HG03439 (cell line): Measurements from ENCODE around the gene PCBP2.

Source experiments
- ATAC-seq: cut with Tn5 transposase; IDR thresholded peaks from one replicate; pipeline ENCODE4 v1.9.1; 2021; ENCODE audit warnings: mild to moderate bottlenecking, moderate library complexity; ENCODE audit not compliant: unreplicated experiment

The PCBP2 gene

GRCh38 chr12:53492188-53492587 is 40.3 kb downstream of the PCBP2 start:
- ATAC-seq, result no peak

DNA sequence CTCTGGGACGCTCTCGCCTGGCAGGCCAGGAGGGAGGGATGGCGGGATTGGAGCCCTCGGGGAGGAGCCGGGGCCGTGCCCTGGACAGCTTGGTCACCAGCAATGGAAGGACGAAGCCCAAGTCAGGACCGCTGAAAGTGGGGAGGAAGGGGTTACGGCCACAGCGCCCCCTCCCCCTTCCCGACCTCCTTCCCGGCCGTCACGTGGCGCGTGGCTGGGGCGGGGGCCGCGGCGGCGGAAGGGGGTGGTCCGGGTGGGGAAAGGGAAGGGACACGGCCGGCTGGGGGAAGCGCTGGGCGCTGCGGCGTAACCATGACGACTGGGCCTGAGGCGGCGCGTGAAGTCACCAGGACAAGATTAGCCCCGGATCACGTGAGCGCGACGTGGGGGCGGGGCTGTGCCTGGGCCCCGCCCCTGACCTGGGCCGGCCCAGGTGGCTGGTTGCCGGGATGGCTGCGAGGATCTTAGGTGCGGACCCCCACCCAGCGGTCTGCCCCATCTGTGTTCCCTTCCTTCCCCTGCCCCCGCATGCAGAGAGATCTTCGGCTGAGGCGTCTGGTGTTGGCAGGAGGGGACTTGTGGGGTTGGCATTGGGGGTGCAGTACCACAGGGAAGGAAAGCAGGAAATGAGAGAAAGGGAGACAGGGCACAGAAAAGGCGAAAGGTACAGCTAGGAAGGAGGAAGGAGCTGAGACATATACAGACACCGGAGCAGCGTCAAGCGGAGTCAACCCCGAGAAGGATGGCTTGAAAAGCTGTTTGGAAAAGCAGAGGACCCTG is 41.1 kb downstream of the PCBP2 start:
- ATAC-seq, result peak; percentile 92

DNA sequence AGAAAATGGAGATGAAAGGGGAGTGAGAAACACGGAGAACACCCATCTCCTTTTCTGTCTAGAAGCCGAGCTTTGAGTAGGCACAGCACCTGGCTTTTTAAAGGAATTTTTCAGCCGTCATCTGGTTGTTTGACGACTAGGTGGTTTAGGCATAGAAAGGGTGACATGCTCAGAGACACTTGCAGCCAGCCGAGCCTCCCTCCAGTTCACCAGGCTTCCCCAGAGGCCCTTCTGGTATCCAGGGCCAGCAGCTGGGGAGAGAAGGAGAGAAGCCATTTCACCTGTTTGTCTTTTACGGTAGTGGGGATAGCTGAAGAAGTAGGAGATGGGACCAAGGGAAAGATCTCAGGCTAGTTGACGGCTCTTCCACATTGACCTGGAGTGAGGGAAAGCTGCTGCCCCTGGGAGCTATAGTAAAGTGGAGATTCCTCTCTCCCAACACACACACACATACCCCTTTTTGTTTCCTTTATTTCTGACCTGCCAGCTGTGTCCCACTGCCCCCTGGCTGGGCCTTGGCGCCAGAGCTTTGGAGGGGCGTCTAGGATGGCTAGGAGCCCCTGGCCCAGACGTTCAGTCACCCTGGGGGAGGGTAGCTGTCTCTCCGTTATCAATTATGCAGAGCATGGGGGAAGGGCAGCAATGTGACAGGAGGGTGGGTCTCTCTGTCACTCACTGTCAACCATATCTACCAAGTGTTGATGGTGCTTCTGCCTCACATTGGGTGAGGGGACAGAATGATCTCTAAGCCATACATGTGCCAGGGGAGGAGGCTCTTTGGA is 41.9 kb downstream of the PCBP2 start:
- no peak for ATAC-seq

DNA sequence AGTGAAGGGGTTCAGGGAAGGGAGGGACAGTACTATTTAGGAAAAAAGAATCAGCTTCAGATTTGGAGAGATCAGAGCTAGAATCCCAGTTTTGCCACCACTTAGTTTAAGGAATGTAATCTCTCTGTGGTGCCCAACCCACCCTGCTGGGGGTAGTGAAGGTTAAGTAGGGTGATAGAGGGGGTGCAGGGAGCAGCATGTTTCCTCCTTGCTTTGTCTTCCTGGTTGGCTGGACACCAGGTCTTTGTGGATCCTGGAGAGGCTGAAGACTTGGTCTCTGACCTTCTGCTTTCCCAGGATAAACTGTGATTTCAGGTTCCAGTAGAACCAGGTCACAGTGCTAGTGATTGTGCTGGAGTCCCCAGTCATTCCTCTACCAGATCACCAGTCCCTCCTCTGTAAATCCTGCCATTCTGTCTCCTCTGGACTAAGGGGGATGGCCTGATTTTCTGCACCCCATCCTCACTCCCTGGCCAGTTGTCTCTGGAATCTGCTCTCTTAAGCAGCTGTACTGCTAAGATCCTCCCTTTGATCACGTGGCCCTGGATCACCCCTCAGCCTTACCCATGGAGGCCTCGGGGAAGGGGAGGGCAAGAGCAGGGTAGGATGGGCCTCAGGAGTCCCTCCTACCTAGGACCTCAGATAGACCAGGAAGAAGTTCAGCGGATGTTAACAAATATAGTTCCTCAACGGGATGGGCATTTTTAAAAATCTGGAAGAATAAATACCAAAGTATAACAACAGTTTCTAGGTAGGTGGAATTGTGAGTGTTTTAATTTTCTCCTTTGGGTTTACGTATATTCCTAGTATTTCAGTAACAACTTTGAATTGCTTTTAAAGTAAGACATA is 44.2 kb downstream of the PCBP2 start:
- no peak for ATAC-seq

DNA sequence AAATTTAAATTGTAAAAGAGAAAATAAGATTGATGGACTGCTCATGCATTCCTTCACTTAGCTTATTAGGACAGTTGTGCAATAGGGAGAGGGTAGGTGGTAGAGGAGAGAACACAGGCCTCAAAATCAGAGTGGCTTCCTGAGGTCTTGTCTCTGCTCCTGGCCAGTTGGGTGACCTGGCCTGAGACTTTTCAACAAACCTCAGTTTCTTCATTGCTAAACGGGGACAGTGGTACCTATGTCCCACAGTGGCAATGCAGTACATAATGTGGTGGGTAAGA is 44.8 kb downstream of the PCBP2 start:
- no peak for ATAC-seq

GRCh38 chr12:53497461-53497860 is 45.6 kb downstream of the PCBP2 start:
- ATAC-seq, result no peak

GRCh38 chr12:53498235-53498630 is 46.3 kb downstream of the PCBP2 start:
- ATAC-seq, result no peak

DNA sequence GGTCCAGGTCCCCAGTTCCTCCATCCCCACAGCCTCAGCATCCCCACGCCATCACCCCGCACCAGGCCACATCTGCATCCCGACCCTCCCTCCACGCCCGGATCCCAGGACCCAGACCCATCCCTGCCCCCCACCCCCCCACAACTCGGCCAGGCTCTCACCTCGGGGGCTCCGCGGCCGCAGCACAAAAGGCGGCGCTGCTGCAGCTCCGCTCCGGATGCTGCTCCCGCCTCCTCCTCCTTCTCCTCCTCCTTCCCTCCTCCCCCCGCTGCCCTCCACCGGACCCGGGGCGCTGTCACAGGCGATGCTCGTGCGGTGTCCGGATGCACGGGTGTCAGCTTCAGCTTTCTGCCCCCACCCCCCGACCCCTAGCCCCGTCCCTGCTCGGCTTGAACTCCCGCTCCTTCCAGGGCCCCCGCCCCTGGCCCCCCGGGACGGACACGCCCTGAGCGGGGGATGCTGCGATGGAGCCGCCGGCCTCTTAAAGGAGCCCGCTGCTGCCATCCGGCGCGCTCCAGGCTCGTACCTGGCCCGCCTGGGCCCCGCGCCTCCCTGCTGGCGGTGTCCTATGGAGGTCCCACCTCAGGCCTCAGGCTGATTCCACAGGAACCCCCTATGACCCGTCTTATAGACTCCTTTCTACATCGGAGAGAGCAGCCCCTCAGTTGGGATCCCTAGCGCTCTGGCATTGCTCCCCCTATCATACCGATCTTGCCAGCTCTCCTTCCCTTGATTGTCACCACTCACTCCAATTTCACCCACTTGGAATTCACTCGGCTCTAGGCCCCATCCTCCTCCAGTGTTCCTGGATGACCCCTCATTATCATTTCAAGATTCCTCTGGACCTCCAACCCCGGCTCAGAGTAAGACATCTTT is 47.6 kb downstream of the PCBP2 start, which contains the start of gene MAP3K12:
Gene MAP3K12 (minus strand): TSS at position 193 of the 876 bp plus-strand sequence. CDS start 12,067 bp downstream, outside the sequence.
- ATAC-seq, result no peak

DNA sequence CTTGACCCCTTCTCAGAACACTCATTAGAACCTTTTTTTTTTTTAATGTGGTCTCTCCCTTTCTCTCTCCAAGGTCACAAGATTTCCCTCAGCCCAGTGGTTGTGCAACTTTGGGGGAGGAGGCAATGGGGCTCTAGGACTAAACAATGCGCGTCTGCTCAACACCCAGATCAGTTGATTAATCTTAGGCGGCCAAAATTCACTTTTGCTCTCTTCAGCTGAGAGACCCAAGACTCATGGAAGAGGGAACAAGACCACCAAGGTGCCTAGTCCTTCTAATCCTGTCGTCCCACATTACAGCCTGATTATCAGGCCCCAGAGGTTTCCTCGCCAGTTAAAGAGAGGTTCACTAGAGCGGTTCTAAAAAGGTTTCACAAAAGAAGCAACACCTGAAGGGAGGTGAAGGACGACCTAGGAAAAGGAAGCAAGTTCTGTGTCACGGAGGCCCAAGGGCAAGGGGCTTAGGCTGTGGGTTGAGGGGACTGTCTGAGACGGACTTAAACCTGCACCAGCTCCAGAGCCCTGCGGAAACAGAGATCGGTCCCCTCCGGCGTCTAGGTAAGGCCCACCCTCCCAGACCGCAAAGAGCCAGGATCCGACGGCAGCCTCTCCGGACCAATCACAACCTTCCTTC is 48.4 kb downstream of the PCBP2 start:
- no peak for ATAC-seq

DNA sequence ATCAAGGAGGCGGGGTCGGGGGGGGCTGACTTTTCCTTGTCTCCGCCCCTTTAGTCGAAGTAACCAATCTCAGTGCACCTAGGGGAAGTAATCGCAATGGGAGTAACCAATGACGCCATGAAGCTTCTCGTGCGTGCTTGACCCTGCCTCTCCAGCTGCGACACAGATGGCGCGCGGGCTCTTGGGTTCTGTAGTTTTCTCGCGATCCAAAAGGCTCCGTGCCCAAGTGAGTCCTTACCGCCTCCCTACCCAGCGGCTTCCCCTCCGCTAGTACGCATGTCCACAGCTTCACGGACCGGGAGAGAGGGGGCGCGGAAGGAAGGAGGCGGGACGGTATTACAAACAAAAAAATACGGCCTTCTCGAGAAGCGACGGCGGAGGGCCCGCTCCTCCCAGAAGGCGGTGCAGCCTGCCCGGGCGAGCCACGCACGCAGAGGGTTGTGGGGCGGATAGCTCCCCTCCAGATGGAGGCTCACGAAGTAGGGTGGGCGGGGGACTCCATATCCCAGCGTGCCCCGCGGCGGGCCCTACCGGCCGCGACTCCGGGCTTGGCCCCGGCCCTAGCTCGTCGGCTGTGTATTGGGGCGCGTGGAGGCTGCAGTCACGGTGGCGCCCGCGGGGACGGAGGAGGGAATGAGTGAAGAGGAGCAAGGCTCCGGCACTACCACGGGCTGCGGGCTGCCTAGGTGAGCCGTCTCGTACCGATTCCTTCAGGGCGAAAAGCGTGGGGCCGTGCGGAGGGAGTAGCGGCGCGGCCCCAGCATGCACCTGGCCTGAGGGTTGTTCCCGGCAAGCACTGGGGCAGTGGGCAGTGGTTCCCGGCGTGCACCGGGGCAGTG is 49.1 kb downstream of the PCBP2 start, which contains the start of gene TARBP2:
Gene TARBP2 (plus strand): TSS at position 508 of the 839 bp plus-strand sequence. CDS start 126 bp downstream, at position 634.
- peak; percentile 72 for ATAC-seq

DNA sequence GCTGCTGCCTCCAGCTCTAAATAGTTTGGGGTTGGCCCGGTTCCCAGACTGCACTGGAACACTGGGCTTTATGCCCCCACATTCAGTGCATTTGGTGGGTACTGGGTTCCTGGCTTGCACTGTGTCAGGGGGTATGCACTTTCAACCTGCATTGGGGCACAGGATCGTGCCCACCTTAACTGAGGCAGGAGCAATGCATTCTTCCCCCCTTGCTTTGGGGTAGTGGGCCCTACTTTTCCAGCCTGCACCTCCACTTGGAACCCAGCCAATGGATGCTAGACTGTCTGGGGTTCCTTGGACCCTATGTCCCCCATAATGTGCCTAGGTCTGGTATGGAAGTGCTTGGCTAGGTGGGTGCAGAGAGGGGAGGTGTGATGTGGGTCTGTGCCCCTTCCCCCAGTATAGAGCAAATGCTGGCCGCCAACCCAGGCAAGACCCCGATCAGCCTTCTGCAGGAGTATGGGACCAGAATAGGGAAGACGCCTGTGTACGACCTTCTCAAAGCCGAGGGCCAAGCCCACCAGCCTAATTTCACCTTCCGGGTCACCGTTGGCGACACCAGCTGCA is 49.8 kb downstream of the PCBP2 start:
- no peak for ATAC-seq

- no peak for ATAC-seq
These were observed 50.4 kb downstream of the PCBP2 start for GRCh38 chr12:53502331-53502730.

- ATAC-seq, result no peak
These were observed 51.3 kb downstream of the PCBP2 start for GRCh38 chr12:53502983-53503728.

DNA sequence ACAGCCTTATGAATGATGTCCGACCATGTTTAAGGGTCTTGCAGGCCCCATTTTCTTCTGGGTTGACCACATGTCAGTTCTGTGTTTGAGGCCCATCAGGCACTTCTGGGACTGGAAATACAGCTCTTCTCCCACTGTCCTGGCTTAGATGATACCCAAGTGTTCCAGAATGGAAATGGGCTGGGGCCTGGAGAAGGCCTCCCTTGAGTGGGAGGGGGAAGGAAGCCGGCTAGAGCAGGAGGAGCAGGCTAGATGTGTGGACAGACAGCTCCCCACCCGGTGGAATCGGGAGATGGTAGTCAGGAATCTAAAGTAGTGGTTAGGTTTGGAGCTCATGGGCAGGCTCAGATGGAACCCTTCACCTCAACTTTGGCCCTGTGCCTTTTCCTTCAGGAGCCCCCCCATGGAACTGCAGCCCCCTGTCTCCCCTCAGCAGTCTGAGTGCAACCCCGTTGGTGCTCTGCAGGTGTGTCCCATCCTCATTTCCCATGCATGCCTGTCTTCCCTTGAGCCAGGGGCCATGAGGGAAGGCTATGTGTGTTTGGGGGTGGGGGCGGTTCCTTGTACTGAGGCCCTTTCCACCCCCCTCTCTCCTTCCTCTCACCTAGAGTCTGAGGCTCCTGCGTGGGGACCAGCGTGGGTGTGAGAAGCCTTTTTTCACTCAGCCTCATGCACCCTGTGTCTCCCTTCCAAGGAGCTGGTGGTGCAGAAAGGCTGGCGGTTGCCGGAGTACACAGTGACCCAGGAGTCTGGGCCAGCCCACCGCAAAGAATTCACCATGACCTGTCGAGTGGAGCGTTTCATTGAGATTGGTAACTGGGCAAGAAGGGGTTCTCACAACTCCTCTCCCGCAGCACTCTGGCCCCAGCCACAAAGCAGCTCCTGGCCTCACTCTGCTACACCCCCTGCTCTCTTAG is 52.4 kb downstream of the PCBP2 start:
- ATAC-seq, result no peak

DNA sequence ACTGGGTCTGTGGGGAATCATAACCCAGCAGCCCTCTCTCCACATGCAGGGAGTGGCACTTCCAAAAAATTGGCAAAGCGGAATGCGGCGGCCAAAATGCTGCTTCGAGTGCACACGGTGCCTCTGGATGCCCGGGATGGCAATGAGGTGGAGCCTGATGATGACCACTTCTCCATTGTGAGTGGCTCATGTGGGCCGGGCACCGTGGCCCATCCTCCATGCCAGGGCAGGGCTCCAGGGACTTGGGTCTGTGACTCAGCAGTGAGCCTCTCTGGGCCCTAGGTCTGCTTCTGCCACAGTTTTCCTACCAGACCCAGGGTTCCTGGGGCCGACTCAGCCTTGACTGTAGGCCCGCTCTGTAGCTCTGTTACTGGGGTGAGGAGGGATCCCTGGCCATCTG is 53.2 kb downstream of the PCBP2 start:
- no peak for ATAC-seq

DNA sequence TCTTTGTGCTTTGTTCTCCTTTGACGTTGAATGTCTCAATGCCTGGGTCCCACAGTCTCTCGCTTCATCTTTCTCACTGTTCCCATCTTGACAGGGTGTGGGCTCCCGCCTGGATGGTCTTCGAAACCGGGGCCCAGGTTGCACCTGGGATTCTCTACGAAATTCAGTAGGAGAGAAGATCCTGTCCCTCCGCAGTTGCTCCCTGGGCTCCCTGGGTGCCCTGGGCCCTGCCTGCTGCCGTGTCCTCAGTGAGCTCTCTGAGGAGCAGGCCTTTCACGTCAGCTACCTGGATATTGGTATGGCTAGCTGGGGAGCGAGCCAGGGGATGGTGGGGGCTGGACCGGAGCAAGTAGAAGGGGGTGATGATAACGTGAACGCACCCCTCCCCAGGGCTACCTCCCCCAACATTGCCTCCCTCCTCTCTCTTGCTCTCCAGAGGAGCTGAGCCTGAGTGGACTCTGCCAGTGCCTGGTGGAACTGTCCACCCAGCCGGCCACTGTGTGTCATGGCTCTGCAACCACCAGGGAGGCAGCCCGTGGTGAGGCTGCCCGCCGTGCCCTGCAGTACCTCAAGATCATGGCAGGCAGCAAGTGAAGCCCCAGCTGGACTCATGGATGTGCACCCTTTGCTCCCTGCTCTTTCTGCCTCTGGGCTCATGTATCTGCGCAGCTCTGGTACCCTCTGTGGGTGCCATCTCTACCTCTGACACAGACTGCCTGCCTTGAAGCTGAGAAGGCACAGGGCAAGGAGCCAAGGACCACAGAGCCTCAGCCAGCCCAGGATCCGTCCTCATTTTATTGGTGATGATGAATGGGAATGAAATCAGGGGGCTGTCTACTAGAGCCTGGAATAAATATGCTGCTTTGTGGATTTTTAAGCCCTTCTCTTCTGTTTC is 53.9 kb downstream of the PCBP2 start:
- ATAC-seq, result no peak
